Measurements from ENCODE around the gene KDM2B.

- TF ChIP-seq CTCF (conservative IDR thresholded peaks at IDR 0.05; ENCODE audit: low read depth, low read length), result no peak
- TF ChIP-seq EZH2 (IDR thresholded peaks at IDR 0.05; ENCODE audit: borderline replicate concordance, low read depth, low read length, poor library complexity, severe bottlenecking), result no peak
These were observed 180.3 kb downstream of the KDM2B start for GRCh38 chr12:121400332-121401139.
